HG03196 (cell line): ENCODE results near the gene CYP2R1.
A peak's percentile ranks its signal among the peaks of the same experiment; 100 is the strongest.

Experiments
- ATAC-seq: cut with Tn5 transposase; IDR thresholded peaks from one replicate; pipeline ENCODE4 v1.9.1; 2021; ENCODE audit not compliant: unreplicated experiment

Gene CYP2R1

GRCh38 chr11:14892036-14892556, at the start of gene CYP2R1:
CYP2R1 (minus strand) TSS chr11:14892231; CDS start chr11:14892205, 26 bp downstream.
- ATAC-seq, result peak; percentile 96

- no peak for ATAC-seq
These were observed 46.9 kb upstream of the CYP2R1 start for GRCh38 chr11:14938936-14939335.

- no peak for ATAC-seq
These were observed 42.8 kb upstream of the CYP2R1 start for GRCh38 chr11:14934641-14935351.

GRCh38 chr11:14932447-14932846, 40.4 kb upstream of the CYP2R1 start:
- ATAC-seq, result no peak

- ATAC-seq, result no peak
These were observed 38.3 kb upstream of the CYP2R1 start for GRCh38 chr11:14930369-14930768.

- no peak for ATAC-seq
These were observed 35.1 kb upstream of the CYP2R1 start for GRCh38 chr11:14927146-14927545.

- ATAC-seq, result no peak
These were observed 32.3 kb upstream of the CYP2R1 start for GRCh38 chr11:14924318-14924717.

GRCh38 chr11:14916403-14916802, 24.4 kb upstream of the CYP2R1 start:
- ATAC-seq, result no peak

- no peak for ATAC-seq
These were observed 22.5 kb upstream of the CYP2R1 start for GRCh38 chr11:14914536-14914935.

GRCh38 chr11:14908214-14908880, 16.3 kb upstream of the CYP2R1 start:
- ATAC-seq, result no peak

GRCh38 chr11:14907411-14908213, 15.6 kb upstream of the CYP2R1 start:
- peak; percentile 38 for ATAC-seq

- no peak for ATAC-seq
These were observed 15.0 kb upstream of the CYP2R1 start for GRCh38 chr11:14906993-14907392.

- ATAC-seq, result no peak
These were observed 14.5 kb upstream of the CYP2R1 start for GRCh38 chr11:14906578-14906977.

GRCh38 chr11:14905104-14906033, 13.3 kb upstream of the CYP2R1 start:
- peak; percentile 74 for ATAC-seq

GRCh38 chr11:14904745-14905103, 12.7 kb upstream of the CYP2R1 start:
- ATAC-seq, result peak; percentile 38

GRCh38 chr11:14902650-14903350, 10.8 kb upstream of the CYP2R1 start:
- no peak for ATAC-seq

- no peak for ATAC-seq
These were observed 6.9 kb upstream of the CYP2R1 start for GRCh38 chr11:14898906-14899305.

- no peak for ATAC-seq
These were observed 6.3 kb upstream of the CYP2R1 start for GRCh38 chr11:14898355-14898754.

- no peak for ATAC-seq
These were observed 2.9 kb upstream of the CYP2R1 start for GRCh38 chr11:14894657-14895598.
